Loucy (cell line): ENCODE data around the gene ITGB5.

Experiments
- H2AFZ ChIP-seq: fragments of 200-600 bp; sonication (generic); 2 replicates; pipeline ENCODE4 v1.6.0; 2016; ENCODE audit warnings: antibody characterized with exemption, mild to moderate bottlenecking, low read length, moderate library complexity
- H3F3A ChIP-seq: fragments of 200-600 bp; 2 replicates; pipeline ENCODE4 v1.6.0; 2016; ENCODE audit warnings: antibody characterized with exemption, low read depth, mild to moderate bottlenecking
- H3K27me3 ChIP-seq: fragments of 200-600 bp; sonication (generic); 2 replicates; pipeline ENCODE4 v1.6.1; 2014; ENCODE audit warnings: low read length, mild to moderate bottlenecking; ENCODE audit not compliant: insufficient read depth, poor library complexity, severe bottlenecking
- H3K36me3 ChIP-seq: fragments of 200-600 bp; sonication (generic); 2 replicates; pipeline ENCODE4 v1.6.1; 2016; ENCODE audit warnings: low read length; ENCODE audit not compliant: insufficient read depth
- H3K4me1 ChIP-seq: fragments of 200-600 bp; sonication (generic); 2 replicates; pipeline ENCODE4 v1.5.1; 2014; ENCODE audit warnings: low read length, mild to moderate bottlenecking; ENCODE audit not compliant: insufficient read depth, poor library complexity, severe bottlenecking
- H3K4me2 ChIP-seq: fragments of 200-600 bp; sonication (generic); 2 replicates; pipeline ENCODE4 v1.6.0; 2014; ENCODE audit warnings: antibody characterized with exemption, low read length, low read depth, mild to moderate bottlenecking; ENCODE audit not compliant: poor library complexity, severe bottlenecking
- H3K4me3 ChIP-seq: fragments of 200-600 bp; sonication (generic); 2 replicates; pipeline ENCODE4 v1.5.1; 2014; ENCODE audit warnings: low read length, mild to moderate bottlenecking, mixed read lengths; ENCODE audit not compliant: poor library complexity, severe bottlenecking
- H3K79me2 ChIP-seq: fragments of 200-600 bp; sonication (generic); 2 replicates; pipeline ENCODE4 v1.6.1; 2014; ENCODE audit warnings: low read length; ENCODE audit not compliant: insufficient read depth
- H3K9ac ChIP-seq: fragments of 200-600 bp; sonication (generic); 2 replicates; pipeline ENCODE4 v1.6.0; 2014; ENCODE audit warnings: mild to moderate bottlenecking, low read depth, low read length, moderate library complexity; ENCODE audit not compliant: poor library complexity, severe bottlenecking
- H3K9me2 ChIP-seq: fragments of 200-600 bp; sonication (generic); replicated peaks from 2 replicates; pipeline ENCODE4 v1.6.1; 2016; ENCODE audit warnings: low read depth, low read length, mixed read lengths
- H3K9me3 ChIP-seq: fragments of 200-600 bp; sonication (generic); 2 replicates; pipeline ENCODE4 v1.6.1; 2014; ENCODE audit warnings: mild to moderate bottlenecking, antibody characterized with exemption, low read length, low read depth; ENCODE audit not compliant: insufficient read depth
- H4K20me1 ChIP-seq: fragments of 200-600 bp; sonication (generic); 2 replicates; pipeline ENCODE4 v1.6.0; 2014; ENCODE audit warnings: antibody characterized with exemption, low read length, mild to moderate bottlenecking; ENCODE audit not compliant: insufficient read depth, poor library complexity, severe bottlenecking
- EZH2phosphoT487 ChIP-seq: fragments of 200-600 bp; IDR thresholded peaks from 2 replicates; pipeline ENCODE4 v1.6.1; 2018; ENCODE audit warnings: antibody characterized with exemption, mild to moderate bottlenecking, moderate library complexity, borderline replicate concordance
- TF ChIP-seq, protein P1 (sequence below): fragments of 200-600 bp; sonication (generic); conservative IDR thresholded peaks from 2 replicates; pipeline ENCODE4 v1.5.1; 2014; ENCODE audit warnings: mild to moderate bottlenecking, antibody characterized with exemption, low read length

The ITGB5 gene

DNA sequence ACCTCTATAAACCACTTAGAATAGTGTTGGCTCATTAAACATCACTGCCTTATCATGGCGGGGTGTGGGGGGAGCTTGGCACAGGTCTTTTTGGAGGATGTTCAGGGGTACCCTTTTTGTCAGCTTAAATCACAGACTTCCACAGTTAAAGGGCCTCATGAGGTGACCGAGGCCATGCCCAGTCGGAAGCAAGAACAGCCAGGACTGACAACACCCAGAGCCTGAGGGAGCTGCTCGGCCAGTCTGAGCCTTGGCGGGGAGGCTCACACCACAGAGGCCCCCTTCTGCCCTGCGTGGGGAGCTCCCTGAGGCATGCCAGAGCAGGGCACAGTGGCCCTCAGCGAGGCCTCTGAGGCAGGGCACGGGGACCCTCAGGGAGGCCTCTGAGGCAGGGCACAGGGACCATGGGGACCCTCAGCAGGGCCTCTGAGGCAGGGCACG, 107.4 kb downstream of the ITGB5 start:
- TF ChIP-seq, protein P1, sequence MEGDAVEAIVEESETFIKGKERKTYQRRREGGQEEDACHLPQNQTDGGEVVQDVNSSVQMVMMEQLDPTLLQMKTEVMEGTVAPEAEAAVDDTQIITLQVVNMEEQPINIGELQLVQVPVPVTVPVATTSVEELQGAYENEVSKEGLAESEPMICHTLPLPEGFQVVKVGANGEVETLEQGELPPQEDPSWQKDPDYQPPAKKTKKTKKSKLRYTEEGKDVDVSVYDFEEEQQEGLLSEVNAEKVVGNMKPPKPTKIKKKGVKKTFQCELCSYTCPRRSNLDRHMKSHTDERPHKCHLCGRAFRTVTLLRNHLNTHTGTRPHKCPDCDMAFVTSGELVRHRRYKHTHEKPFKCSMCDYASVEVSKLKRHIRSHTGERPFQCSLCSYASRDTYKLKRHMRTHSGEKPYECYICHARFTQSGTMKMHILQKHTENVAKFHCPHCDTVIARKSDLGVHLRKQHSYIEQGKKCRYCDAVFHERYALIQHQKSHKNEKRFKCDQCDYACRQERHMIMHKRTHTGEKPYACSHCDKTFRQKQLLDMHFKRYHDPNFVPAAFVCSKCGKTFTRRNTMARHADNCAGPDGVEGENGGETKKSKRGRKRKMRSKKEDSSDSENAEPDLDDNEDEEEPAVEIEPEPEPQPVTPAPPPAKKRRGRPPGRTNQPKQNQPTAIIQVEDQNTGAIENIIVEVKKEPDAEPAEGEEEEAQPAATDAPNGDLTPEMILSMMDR, result no peak
- Histone ChIP-seq H3K4me3 (no peak overlapping the region), H3K36me3 (no peaks in the 10 kb centered on the region), H4K20me1 (no peaks in the 10 kb centered on the region), H2AFZ (no peak overlapping the region), H3K4me1 (no peaks in the 10 kb centered on the region), H3K27me3 (no peaks in the 10 kb centered on the region), H3F3A (no peaks in the 10 kb centered on the region), H3K4me2 (no peak overlapping the region), H3K9me3 (no peaks in the 10 kb centered on the region), H3K9me2 (no peaks in the 10 kb centered on the region), H3K79me2 (no peaks in the 10 kb centered on the region), H3K9ac (no peak overlapping the region)

DNA sequence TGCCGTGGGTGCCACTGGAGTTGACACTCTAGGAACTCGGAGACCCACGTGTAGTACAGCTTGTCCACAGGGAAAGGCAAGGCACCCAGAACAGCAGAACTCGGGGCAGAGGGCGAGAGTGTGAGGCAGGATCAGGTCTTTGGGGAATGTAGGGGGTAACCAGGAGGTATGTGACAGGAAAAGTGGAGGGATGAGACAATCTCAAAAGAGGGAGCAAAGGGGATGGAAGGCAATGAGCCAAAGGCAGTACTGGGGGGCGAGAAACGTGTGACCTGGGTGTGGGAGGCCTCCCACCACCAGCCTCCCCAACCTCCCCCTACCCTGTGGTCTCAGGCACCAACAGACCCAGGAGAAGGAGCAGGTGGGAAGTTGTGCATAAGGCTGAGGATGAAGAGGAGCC, 108.0 kb downstream of the ITGB5 start:
- TF ChIP-seq, protein P1, result no peak
- no peak for TF ChIP-seq EZH2phosphoT487
- H3K4me1 ChIP-seq, result no peaks in the 10 kb centered on the region

DNA sequence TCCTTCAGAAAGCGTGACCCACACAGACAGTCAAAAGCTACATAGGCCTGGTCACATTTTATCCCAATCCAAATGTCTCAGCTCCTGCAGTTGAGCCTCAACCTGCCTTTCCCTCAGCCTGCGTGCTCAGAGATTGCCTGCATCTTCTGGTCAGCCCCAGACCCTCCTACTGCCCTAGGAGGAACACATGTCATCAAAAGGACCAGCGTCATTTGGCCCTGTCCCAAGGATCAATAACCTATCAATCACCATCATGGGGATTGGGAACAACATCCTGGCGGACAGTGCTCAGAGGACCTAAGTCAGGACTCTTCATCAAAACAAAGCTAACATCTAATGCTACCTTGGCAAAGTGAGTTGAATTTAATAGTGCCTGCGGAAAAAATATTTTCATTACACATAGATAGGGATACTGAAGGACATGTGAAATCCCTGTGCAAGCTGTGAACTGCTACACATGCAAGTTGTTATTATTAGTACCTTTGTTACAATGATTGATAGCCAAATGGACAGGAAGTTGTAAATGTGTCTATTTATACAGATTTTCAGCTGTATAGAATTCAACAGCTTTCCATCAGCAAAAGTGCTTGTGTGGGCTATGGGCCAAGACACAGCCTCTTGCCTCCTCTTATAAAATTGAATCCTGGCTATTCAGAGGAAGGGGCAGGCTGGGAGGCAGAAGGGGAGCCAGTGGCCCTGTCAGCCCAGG, 109.2 kb downstream of the ITGB5 start:
- H3F3A ChIP-seq, result no peaks in the 10 kb centered on the region
- H2AFZ ChIP-seq, result no peak overlapping the region
- no peak overlapping the region for H3K4me2 ChIP-seq
- H3K36me3 ChIP-seq, result no peaks in the 10 kb centered on the region
- TF ChIP-seq, protein P1, result no peak
- no peak for TF ChIP-seq EZH2phosphoT487
- no peaks in the 10 kb centered on the region for H3K9me3 ChIP-seq
- H3K9me2 ChIP-seq, result no peaks in the 10 kb centered on the region
- H3K79me2 ChIP-seq, result no peaks in the 10 kb centered on the region
- no peaks in the 10 kb centered on the region for H3K4me1 ChIP-seq
- H3K27me3 ChIP-seq, result no peaks in the 10 kb centered on the region
- H4K20me1 ChIP-seq, result no peaks in the 10 kb centered on the region
- H3K4me3 ChIP-seq, result no peak overlapping the region
- no peak overlapping the region for H3K9ac ChIP-seq

More for the DNA sequence above, 108.0 kb downstream of the ITGB5 start:
- no peaks in the 10 kb centered on the region for H3K79me2 ChIP-seq
- no peaks in the 10 kb centered on the region for H3K9me3 ChIP-seq
- no peak overlapping the region for H3K4me2 ChIP-seq
- no peaks in the 10 kb centered on the region for H3K27me3 ChIP-seq
- no peaks in the 10 kb centered on the region for H3K9me2 ChIP-seq
- H3K36me3 ChIP-seq, result no peaks in the 10 kb centered on the region
- H3K9ac ChIP-seq, result no peak overlapping the region
- no peaks in the 10 kb centered on the region for H3F3A ChIP-seq
- no peak overlapping the region for H3K4me3 ChIP-seq
- no peaks in the 10 kb centered on the region for H4K20me1 ChIP-seq
- H2AFZ ChIP-seq, result no peak overlapping the region
